Frontal cortex (tissue), 4 donors: ENCODE results near the gene AFAP1L2. TPM values are rescaled to one million over a fixed set of nuclear protein-coding genes. Genes with fewer than 3 reads are reported as not detected.
"Not testable (repeated sequence)": the region's sequence is repeated elsewhere in the genome, so short reads cannot be mapped to it uniquely, and the experiment has no call there.

Experiments used
- DNase-seq, 2 donors: peaks; one replicate each; pipeline ENCODE4 v3.0.0; 2012; ENCODE audit warnings: low spot score in 2 of 2
- FAIRE-seq: peaks from 2 replicates; lab custom pipeline; 2012; peaks lifted over from hg19 to GRCh38; lab: Jason Lieb, UNC
- total RNA-seq: library from RNA; depleted of rRNA; stranded (reverse); fragments of >200 nt; gene quantifications from one replicate; pipeline ENCODE4 v1.2.3, GENCODE V29; 2014
- donor health status: control.
- donor health status: control.
- donor health status: control.

The AFAP1L2 gene
- total RNA-seq, 1 donor from 2014 or later, result 6.1 TPM

GRCh38 chr10:114367351-114368056 is 36.8 kb downstream of the AFAP1L2 start:
- DNase-seq, result no peak
- FAIRE-seq, result no peak

DNA sequence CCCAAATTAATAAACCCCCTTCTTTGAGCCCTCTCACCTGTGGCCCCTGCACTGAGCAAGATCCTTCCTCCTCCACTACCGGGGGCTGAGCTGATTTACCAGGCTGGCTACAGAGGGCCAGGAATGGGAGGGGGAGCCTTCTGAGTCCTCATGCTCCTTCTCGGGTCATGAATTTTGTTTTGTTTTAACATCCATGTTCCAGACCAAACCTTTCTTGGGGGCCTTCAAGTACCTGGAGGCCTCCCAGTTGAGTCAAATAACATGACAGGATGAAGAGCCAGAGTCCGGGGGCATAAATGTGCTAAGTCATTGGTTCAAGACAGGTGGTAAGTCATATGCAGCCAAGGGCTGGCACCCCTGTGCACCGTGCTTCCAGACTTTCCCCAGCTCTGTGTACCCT is 39.6 kb downstream of the AFAP1L2 start:
- FAIRE-seq, result no peak
- no peak for DNase-seq

- no peak for DNase-seq
- FAIRE-seq, result no peak
Measured at GRCh38 chr10:114363745-114364454, 40.4 kb downstream of the AFAP1L2 start.

DNA sequence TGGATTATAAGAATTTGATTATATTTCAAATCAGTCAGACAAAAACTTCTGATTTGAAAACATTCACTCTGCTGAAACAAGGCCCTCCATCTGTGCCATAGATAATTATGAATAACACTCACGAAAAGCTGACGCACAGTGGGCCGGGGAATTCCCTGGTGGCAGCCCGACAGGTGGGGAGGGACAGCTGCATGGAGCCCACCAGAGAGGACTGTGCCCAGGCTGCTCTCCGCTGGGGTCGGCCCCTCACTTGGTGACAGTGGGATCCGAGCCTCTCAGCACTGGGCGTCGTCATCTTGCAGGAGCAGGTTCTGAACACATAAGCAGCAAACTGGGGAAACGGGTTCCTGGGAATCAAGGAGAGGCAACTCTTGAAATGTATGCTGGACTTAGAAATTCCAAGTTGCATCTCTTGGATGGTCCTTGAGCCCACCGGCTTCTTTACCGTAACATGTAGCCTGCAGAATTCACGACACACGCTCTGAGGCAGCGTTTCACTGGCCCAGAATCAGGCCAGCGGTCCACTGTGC is 41.4 kb downstream of the AFAP1L2 start:
- FAIRE-seq (no peak), DNase-seq (no peak)

- DNase-seq, result no peak
- no peak for FAIRE-seq
Measured at GRCh38 chr10:114359953-114360345, 44.4 kb downstream of the AFAP1L2 start.

- FAIRE-seq, result no peak
- DNase-seq, result no peak
Measured at GRCh38 chr10:114359041-114359952, 45.0 kb downstream of the AFAP1L2 start.

DNA sequence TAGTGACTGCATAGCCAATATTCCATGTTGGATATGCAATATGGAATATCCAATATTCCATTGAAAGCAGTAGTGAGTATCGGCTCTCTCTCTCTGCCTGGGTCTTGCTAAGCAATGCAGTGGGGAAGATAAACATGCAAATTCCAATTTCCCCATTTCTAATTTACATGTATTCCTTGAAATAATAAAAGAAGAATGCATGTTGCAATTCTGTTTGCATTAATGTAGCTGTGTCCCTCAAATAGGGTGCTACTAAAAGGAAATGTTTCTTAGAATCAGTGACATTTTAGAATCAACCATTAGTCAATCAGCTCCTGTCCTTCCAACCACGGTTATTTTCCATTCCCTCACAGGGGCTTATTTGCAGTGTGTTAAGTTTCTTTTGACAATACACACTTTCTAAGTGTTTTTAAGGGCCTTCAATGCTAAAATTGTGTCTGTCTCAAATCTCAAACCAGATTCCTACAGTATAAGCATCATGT is 46.7 kb downstream of the AFAP1L2 start:
- FAIRE-seq (no peak), DNase-seq (no peak)

DNA sequence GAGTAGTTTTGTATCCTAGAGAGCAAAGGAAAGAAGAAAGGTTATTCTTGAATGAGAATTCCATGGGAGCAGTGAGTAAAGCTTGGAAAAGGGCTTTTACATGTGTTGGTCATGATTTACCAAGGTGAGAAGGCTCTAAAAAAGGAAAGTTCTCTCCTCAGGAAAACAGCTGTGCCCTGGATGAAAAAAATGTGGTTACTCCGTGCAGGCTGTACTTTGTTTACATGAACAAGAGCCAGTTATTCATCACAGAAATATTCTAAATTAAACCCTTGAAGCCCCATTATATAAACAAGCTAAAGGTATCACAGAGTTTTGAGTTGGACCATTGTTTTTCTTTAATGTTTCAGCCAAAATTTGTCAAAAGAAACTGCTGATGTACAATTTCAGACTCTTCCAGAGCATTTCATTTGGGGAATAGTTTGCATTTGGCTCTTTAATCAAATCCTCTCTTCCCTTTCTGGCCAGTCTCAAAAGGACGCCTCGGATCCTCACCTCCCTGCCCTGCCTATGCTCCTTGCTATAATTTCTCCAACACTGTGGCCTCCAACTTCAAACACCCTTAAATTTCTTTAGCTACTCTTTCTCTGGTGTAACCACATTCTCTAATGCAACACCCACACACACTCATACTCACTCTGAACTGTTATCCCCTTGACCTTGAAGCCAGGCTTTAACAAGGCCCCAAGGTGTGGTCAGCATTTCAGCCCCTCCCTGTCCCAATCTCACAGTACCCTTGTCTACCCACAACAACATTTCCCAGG is 47.4 kb downstream of the AFAP1L2 start:
- DNase-seq (no peak), FAIRE-seq (no peak)

DNA sequence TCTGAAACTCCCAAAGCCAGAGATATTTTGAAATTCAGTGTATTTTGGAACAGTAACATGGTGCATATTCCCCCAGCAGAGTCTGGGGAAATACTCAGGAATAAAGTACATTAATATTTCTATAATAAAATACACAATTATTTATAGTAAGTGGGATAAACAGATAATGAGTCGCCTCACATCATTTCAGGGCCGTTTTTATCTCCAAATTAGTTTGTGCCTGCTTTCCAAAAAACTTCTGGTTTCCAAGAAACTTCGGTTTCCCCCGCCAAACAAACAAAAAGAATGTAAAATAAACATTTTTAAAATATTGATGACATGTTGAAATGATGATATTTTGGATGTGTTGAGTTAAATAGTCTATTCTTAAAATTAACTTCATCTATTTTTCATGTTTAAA is 48.2 kb downstream of the AFAP1L2 start:
- FAIRE-seq, result peak; percentile 64

DNA sequence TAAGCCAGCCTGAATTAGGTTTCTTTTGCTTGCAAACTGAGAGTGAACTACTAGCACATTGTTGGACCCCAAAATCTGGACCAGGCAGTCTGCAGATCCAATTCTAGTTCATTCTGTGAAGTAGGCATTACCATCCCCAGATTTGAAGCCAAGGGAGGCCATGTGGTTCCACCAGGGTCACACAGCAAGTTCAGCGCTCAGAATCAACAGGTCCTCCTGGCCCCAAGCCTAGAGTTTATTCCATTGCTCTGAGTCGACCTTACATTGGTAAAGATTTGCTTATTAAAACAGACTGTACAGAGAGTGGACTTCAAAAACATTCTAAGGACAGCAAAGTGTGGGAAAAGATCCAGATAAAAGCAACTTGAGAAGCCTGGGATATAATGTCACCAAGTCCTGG is 50.9 kb downstream of the AFAP1L2 start:
- no peak for DNase-seq
- no peak for FAIRE-seq

More for the DNA sequence above, 48.2 kb downstream of the AFAP1L2 start:
- DNase-seq, result no peak

GRCh38 chr10:114352653-114353298 is 51.5 kb downstream of the AFAP1L2 start:
- FAIRE-seq, result no peak
- DNase-seq, result no peak

DNA sequence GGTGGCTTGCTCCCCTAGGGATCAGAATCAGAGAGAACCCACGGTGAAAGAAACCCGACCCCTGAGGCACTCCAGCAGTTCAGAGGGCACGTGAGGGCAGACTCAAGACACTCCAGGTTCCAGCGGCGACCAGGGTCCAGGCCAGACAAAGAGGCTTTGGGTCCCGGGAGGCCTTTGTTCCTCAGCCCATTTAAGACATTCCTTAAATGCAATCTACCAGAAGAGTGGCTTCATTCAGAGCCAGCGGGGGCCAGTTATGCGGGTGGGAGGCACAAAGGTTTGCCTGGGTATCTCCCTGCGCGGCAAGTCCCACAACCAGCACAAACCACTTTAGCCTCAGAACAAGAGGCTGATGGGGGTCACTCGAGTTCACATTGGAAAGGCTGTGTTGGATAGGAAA is 53.6 kb downstream of the AFAP1L2 start:
- FAIRE-seq (no peak), DNase-seq (no peak)

GRCh38 chr10:114349522-114350215 is 54.6 kb downstream of the AFAP1L2 start:
- FAIRE-seq (no peak), DNase-seq (no peak)

DNA sequence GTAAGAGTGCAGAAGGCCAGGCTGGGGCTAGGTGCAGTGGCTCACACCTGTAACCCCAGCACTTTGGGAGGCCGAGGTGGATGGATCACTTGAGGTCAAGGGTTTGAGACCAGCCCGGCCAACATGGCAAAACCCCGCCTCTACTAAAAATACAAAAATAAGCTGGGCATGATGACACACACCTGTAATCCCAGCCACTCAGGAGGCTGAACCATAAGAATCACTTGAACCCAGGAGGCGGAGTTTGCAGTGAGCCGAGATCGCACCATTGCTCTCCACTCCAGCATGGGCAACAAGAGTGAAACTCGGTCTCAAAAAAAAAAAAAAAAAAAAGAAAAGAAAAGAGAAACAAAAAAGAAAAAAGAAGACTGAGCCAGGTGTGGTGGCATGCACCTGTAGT is 55.2 kb downstream of the AFAP1L2 start:
- not testable (repeated sequence) for DNase-seq, FAIRE-seq

DNA sequence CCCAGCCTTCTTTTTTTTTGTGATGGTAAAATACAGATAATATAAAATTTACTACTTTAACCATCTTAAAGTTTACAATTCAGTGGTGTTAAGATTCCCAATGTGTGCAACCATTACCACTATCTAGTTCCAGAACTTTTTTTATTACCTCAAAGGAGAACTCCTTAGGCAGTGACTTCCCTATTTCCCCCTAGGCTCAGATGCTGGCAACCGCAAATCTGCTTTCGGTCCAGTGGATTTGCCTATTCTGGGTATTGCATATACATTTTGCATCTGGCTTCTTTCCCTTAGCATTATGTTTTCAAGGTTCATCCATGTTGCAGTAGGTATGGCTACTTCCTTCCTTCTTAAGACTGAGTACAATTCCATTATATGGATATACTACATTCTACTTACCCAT is 56.5 kb downstream of the AFAP1L2 start:
- FAIRE-seq (no peak), DNase-seq (no peak)

DNA sequence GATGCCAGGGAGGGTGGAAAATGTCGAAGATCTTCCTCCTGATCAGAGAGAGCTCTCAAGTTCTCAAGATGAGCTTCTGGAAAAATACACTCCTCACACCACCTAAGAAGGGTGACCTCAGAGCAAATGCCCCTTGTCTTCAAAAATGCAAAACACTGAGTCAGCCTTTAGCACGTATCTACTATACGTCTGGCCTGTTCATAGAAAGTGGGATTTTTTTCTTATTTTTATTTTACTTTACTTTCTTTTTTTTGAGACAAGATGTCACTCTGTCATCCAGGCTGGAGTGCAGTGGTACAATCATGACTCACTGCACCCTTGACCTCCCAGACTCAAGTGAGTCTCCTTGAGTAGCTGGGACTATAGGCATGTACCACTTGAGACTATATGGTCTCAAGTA is 57.1 kb downstream of the AFAP1L2 start:
- no peak for FAIRE-seq
- no peak for DNase-seq

- FAIRE-seq (no peak), DNase-seq (no peak)
Measured at GRCh38 chr10:114346176-114347031, 57.9 kb downstream of the AFAP1L2 start.
